IMR-90 (cell line): ENCODE data around the gene RPRML. TPM values are rescaled to one million over a fixed set of nuclear protein-coding genes. Genes with fewer than 3 reads are reported as not detected.

Experiments
- ATAC-seq: fragments of 200-7000 bp; cut with Tn5 transposase; 2 replicates; pipeline ENCODE4 v1.9.1; 2020; ENCODE audit warnings: low read depth, mild to moderate bottlenecking, moderate library complexity
- BruUV-seq: library from RNA; stranded (reverse); fragments of 400-500 nt; replicated peaks from 2 replicates; lab custom pipeline; 2021; lab: Mats Ljungman, UMichigan
- CTCF ChIA-PET: fragments of 300-600 bp; formaldehyde crosslinking; extraction: SDS; loops from one replicate; lab custom pipeline; 2021; ENCODE audit warnings: antibody characterized with exemption; lab: Yijun Ruan, JAX
- POLR2A ChIA-PET: fragments of 300-600 bp; sonication (Branson Sonifier 250); formaldehyde crosslinking; loops from one replicate; lab custom pipeline; 2022; ENCODE audit warnings: antibody characterized with exemption; ENCODE audit not compliant: unreplicated experiment; lab: Charles Lee
- DNase-seq: peaks from one replicate; pipeline ENCODE4 v3.0.0; 2013
- H2AFZ ChIP-seq: replicated peaks from 2 replicates; pipeline ENCODE3; 2013; ENCODE audit warnings: low read length, mild to moderate bottlenecking; ENCODE audit not compliant: poor library complexity
- H2AK5ac ChIP-seq: 2 replicates; pipeline ENCODE4 v1.6.1; 2013; ENCODE audit warnings: low read depth, low read length, inconsistent platforms
- H2AK9ac ChIP-seq: replicated peaks from 2 replicates; pipeline ENCODE3; 2013; ENCODE audit warnings: mild to moderate bottlenecking, low read depth, low read length, moderate library complexity; ENCODE audit not compliant: poor library complexity
- H2BK120ac ChIP-seq: 2 replicates; pipeline ENCODE4 v1.6.1; 2013; ENCODE audit warnings: low read depth, low read length, inconsistent platforms
- H2BK15ac ChIP-seq: 3 replicates; pipeline ENCODE4 v1.6.1; 2013; ENCODE audit warnings: low read depth, low read length, inconsistent platforms
- H2BK20ac ChIP-seq: 2 replicates; pipeline ENCODE4 v1.6.1; 2013; ENCODE audit warnings: low read depth, mild to moderate bottlenecking, inconsistent platforms, low read length, moderate library complexity
- H2BK5ac ChIP-seq: 2 replicates; pipeline ENCODE4 v1.6.1; 2013; ENCODE audit warnings: mild to moderate bottlenecking, low read depth, low read length, inconsistent platforms; ENCODE audit not compliant: poor library complexity, severe bottlenecking
- H3K14ac ChIP-seq: replicated peaks from 2 replicates; pipeline ENCODE4 v1.6.1; 2013; ENCODE audit warnings: low read depth, low read length, inconsistent platforms
- H3K18ac ChIP-seq: 2 replicates; pipeline ENCODE4 v1.6.1; 2013; ENCODE audit warnings: low read depth, low read length, control low read depth
- H3K23ac ChIP-seq: 2 replicates; pipeline ENCODE4 v1.6.1; 2013; ENCODE audit warnings: low read depth, low read length, inconsistent platforms
- H3K27ac ChIP-seq: 2 replicates; pipeline ENCODE4 v1.5.1; 2013; ENCODE audit warnings: mild to moderate bottlenecking, control low read depth, low read length; ENCODE audit not compliant: insufficient read depth
- H3K27me3 ChIP-seq: 2 replicates; pipeline ENCODE4 v1.6.1; 2013; ENCODE audit warnings: low read length; ENCODE audit not compliant: control insufficient read depth, insufficient read depth
- H3K36me3 ChIP-seq: 2 replicates; pipeline ENCODE4 v1.6.1; 2013; ENCODE audit warnings: low read length, mixed read lengths; ENCODE audit not compliant: control insufficient read depth, insufficient read depth
- H3K4ac ChIP-seq: 2 replicates; pipeline ENCODE4 v1.6.1; 2013; ENCODE audit warnings: low read depth, low read length, inconsistent platforms
- H3K4me1 ChIP-seq: 2 replicates; pipeline ENCODE4 v1.6.1; 2013; ENCODE audit warnings: low read length, mixed read lengths; ENCODE audit not compliant: control insufficient read depth, insufficient read depth
- H3K4me2 ChIP-seq: 2 replicates; pipeline ENCODE4 v1.6.1; 2013; ENCODE audit warnings: low read depth, mild to moderate bottlenecking, control low read depth, low read length, moderate library complexity
- H3K4me3 ChIP-seq: 2 replicates; pipeline ENCODE4 v1.5.1; 2013; ENCODE audit warnings: low read depth, mild to moderate bottlenecking, control low read depth, low read length, moderate library complexity; ENCODE audit not compliant: insufficient read depth
- H3K56ac ChIP-seq: 2 replicates; pipeline ENCODE4 v1.6.1; 2013; ENCODE audit warnings: low read length, inconsistent platforms; ENCODE audit not compliant: insufficient read depth; ENCODE audit errors: extremely low read depth
- H3K79me1 ChIP-seq, 2 experiments: 2 replicates each; pipeline ENCODE4 v1.6.1; 2013; ENCODE audit warnings: low read length in 2 of 2, inconsistent platforms in 1 of 2, low read depth in 1 of 2
- H3K9ac ChIP-seq: 2 replicates; pipeline ENCODE4 v1.6.1; 2013; ENCODE audit warnings: low read depth, low read length, control low read depth
- H3K9me1 ChIP-seq: 2 replicates; pipeline ENCODE4 v1.6.1; 2013; ENCODE audit warnings: low read length, inconsistent platforms; ENCODE audit not compliant: insufficient read depth
- H3K9me3 ChIP-seq: 2 replicates; pipeline ENCODE4 v1.6.1; 2013; ENCODE audit warnings: low read length; ENCODE audit not compliant: control insufficient read depth, insufficient read depth
- H4K20me1 ChIP-seq: 2 replicates; pipeline ENCODE4 v1.6.1; 2013; ENCODE audit warnings: low read length, inconsistent platforms; ENCODE audit not compliant: insufficient read depth
- H4K5ac ChIP-seq: 2 replicates; pipeline ENCODE4 v1.6.1; 2013; ENCODE audit warnings: mild to moderate bottlenecking, low read depth, low read length, control low read depth
- H4K8ac ChIP-seq, 2 experiments: 2 replicates each; pipeline ENCODE4 v1.6.1; 2013; ENCODE audit warnings: low read depth in 2 of 2, low read length in 2 of 2, control low read depth in 1 of 2, inconsistent platforms in 1 of 2
- H4K91ac ChIP-seq: 2 replicates; pipeline ENCODE4 v1.6.1; 2013; ENCODE audit warnings: low read depth, low read length, inconsistent platforms; ENCODE audit not compliant: insufficient read depth
- BHLHE40 ChIP-seq: fragments of 150-350 bp; IDR thresholded peaks from 2 replicates; pipeline ENCODE4 v1.6.1; 2016; ENCODE audit warnings: mild to moderate bottlenecking, low read depth, low read length
- CEBPB ChIP-seq: IDR thresholded peaks from 2 replicates; pipeline ENCODE4 v1.6.1; 2012; ENCODE audit warnings: low read depth, low read length, improper control_type of control experiment
- CHD1 ChIP-seq: IDR thresholded peaks from 2 replicates; pipeline ENCODE4 v1.6.1; 2012; ENCODE audit warnings: low read depth, low read length, improper control_type of control experiment
- CTCF ChIP-seq: conservative IDR thresholded peaks from 2 replicates; pipeline ENCODE4 v1.5.1; 2012; ENCODE audit warnings: mild to moderate bottlenecking, low read depth, low read length, improper control_type of control experiment
- ELK1 ChIP-seq: fragments of 150-350 bp; IDR thresholded peaks from 2 replicates; pipeline ENCODE4 v1.6.1; 2016; ENCODE audit warnings: low read depth, mild to moderate bottlenecking, low read length, moderate library complexity, borderline replicate concordance
- FOS ChIP-seq: fragments of 150-350 bp; IDR thresholded peaks from 2 replicates; pipeline ENCODE4 v1.6.1; 2016; ENCODE audit warnings: low read depth, low read length
- MAFK ChIP-seq: IDR thresholded peaks from 2 replicates; pipeline ENCODE4 v1.6.1; 2012; ENCODE audit warnings: low read depth, low read length, improper control_type of control experiment
- MAZ ChIP-seq: IDR thresholded peaks from 2 replicates; pipeline ENCODE4 v1.6.1; 2012; ENCODE audit warnings: low read depth, mild to moderate bottlenecking, low read length, improper control_type of control experiment, moderate library complexity, borderline replicate concordance
- MXI1 ChIP-seq: IDR thresholded peaks from 2 replicates; pipeline ENCODE4 v1.6.1; 2012; ENCODE audit warnings: low read depth, mild to moderate bottlenecking, low read length, moderate library complexity, borderline replicate concordance
- NFE2L2 ChIP-seq: fragments of 150-350 bp; IDR thresholded peaks from 2 replicates; pipeline ENCODE4 v1.6.1; 2016; ENCODE audit warnings: low read depth, mild to moderate bottlenecking, low read length
- POLR2A ChIP-seq: IDR thresholded peaks from 2 replicates; pipeline ENCODE4 v1.6.1; 2012; ENCODE audit warnings: mild to moderate bottlenecking, low read depth, low read length
- RAD21 ChIP-seq: IDR thresholded peaks from 2 replicates; pipeline ENCODE4 v1.6.1; 2012; ENCODE audit warnings: low read length, improper control_type of control experiment
- RCOR1 ChIP-seq: IDR thresholded peaks from 2 replicates; pipeline ENCODE4 v1.6.1; 2012; ENCODE audit warnings: mild to moderate bottlenecking, low read length, improper control_type of control experiment; ENCODE audit not compliant: insufficient replicate concordance
- RFX5 ChIP-seq: IDR thresholded peaks from 2 replicates; pipeline ENCODE4 v1.8.0; 2012; ENCODE audit warnings: low read depth, mild to moderate bottlenecking, low read length, moderate library complexity
- SMC3 ChIP-seq: fragments of 150-350 bp; IDR thresholded peaks from 2 replicates; pipeline ENCODE4 v1.6.1; 2016; ENCODE audit warnings: low read depth, mild to moderate bottlenecking, antibody characterized with exemption, low read length, moderate library complexity
- USF2 ChIP-seq: fragments of 150-350 bp; IDR thresholded peaks from 2 replicates; pipeline ENCODE4 v1.6.1; 2017; ENCODE audit warnings: mild to moderate bottlenecking, antibody characterized with exemption, low read length, low read depth
- WGBS, 2 experiments: methylation state at CpG; one replicate each; pipeline versions ENCODE4 v1.1.5 to v1.1.7; 2013; ENCODE audit warnings: missing lambda C conversion rate in 2 of 2; ENCODE audit not compliant: insufficient read length in 1 of 2; ENCODE audit errors: extremely low coverage in 2 of 2; 5-methylcytosine and 5-hydroxymethylcytosine counted together
- dilution Hi-C: fragments of 300-500 bp; cut with HindIII; formaldehyde crosslinking; loops from one replicate; pipeline ENCODE4 v1.14.3; 2018; ENCODE audit warnings: low sequenced_read_pairs; ENCODE audit not compliant: unreplicated experiment
- in situ Hi-C: fragments of 300-500 bp; cut with MboI; formaldehyde crosslinking; loops from 3 replicates; pipeline ENCODE4 v1.14.3; 2019; ENCODE audit warnings: low sequenced_read_pairs, inconsistent platforms, mixed read lengths
- intact Hi-C: fragments of 100-400 bp; cut with micrococcal nuclease; formaldehyde crosslinking; loops from 2 replicates; pipeline ENCODE4 v1.10.0; 2022
- polyA plus RNA-seq, 3 experiments: library from polyadenylated mRNA; depleted of rRNA; stranded (reverse); fragments of >200 nt; gene quantifications; 2 replicates each; pipeline ENCODE4 v1.2.3, GENCODE V29; 2012; ENCODE audit warnings: low replicate concordance in 1 of 3
- total RNA-seq: library from RNA; depleted of rRNA; stranded (reverse); fragments of >200 nt; gene quantifications from 2 replicates; pipeline ENCODE4 v1.2.3, GENCODE V29; 2012

The RPRML gene
- total and polyA plus RNA-seq, 2 of the 4 experiments (the other 2 are of a cell fraction): not detected

- no peak overlapping the region for H2AFZ ChIP-seq
- H3K27ac ChIP-seq: no peak overlapping the region
- intact Hi-C loops (no loop called here), dilution Hi-C loops (no loop called here), in situ Hi-C loops (no loop called here)
- H3K4me2 ChIP-seq: no peak overlapping the region
- ChIA-PET CTCF (interaction anchor here (1.2 kb wide), 1 partner anchor 10 kb away, joined by 5 read pairs; no protein-coding TSS in a partner anchor), POLR2A (no interaction called here)
- no peak overlapping the region for H3K23ac ChIP-seq
- no peak overlapping the region for H3K18ac ChIP-seq
- H3K4me1 ChIP-seq: no peaks in the 10 kb centered on the region
- no peak overlapping the region for H2AK9ac ChIP-seq
- BruUV-seq: no TSS peak
- H3K79me1 ChIP-seq: no peaks in the 10 kb centered on the region
- ATAC-seq (no peak), DNase-seq (no peak)
- H4K8ac ChIP-seq: no peak overlapping the region
- no peak overlapping the region for H2BK5ac ChIP-seq
- H3K14ac ChIP-seq: no peak overlapping the region
- no peak overlapping the region for H2BK15ac ChIP-seq
- no peak for TF ChIP-seq ELK1
- TF ChIP-seq RFX5: no peak
- no peak for TF ChIP-seq POLR2A
- no peak for TF ChIP-seq MAZ
- no peak for TF ChIP-seq CEBPB
- TF ChIP-seq NFE2L2: no peak
- TF ChIP-seq USF2: no peak
- TF ChIP-seq CHD1: no peak
- TF ChIP-seq FOS: no peak
- no peak for TF ChIP-seq RAD21
- TF ChIP-seq MXI1: no peak
- TF ChIP-seq RCOR1: no peak
- no peak for TF ChIP-seq MAFK
- no peak for TF ChIP-seq BHLHE40
- TF ChIP-seq SMC3: no peak
- TF ChIP-seq CTCF: no peak
- H2AK5ac ChIP-seq: no peak overlapping the region
- peaks cover 4% of the 10 kb centered on the region; the same call in 1 of the 2 replicates for H4K20me1 ChIP-seq
- H4K5ac ChIP-seq: no peak overlapping the region
- H3K9me1 ChIP-seq: no peaks in the 10 kb centered on the region; the same call in 1 of the 2 replicates
- H3K4me3 ChIP-seq: no peak overlapping the region
- WGBS, 2 experiments: 76% methylated on average over 3 of the region's 9 CpGs; no CpG with 5 or more reads in 1 of the 2 experiments
- H3K9me3 ChIP-seq: no peaks in the 10 kb centered on the region
- H3K56ac ChIP-seq: no peak overlapping the region
- no peak overlapping the region for H3K9ac ChIP-seq
- H3K4ac ChIP-seq: no peak overlapping the region
- H3K36me3 ChIP-seq: no peaks in the 10 kb centered on the region
- no peak overlapping the region for H4K91ac ChIP-seq
- no peak overlapping the region for H2BK20ac ChIP-seq
- no peaks in the 10 kb centered on the region; the same call in 1 of the 2 replicates for H3K27me3 ChIP-seq
- H2BK120ac ChIP-seq: no peak overlapping the region
These were observed 26.9 kb downstream of the RPRML start for GRCh38 chr17:46952115-46952514.
